Endothelial cell of umbilical vein (primary cell): ENCODE data around the gene TMPRSS11E. TPM values are rescaled to one million over a fixed set of nuclear protein-coding genes. Genes with fewer than 3 reads are reported as not detected.

Experiments used
- polyA plus RNA-seq, 4 experiments: library from polyadenylated mRNA; depleted of rRNA in 3 of 4; stranded (reverse) in 3 of 4; unstranded in 1 of 4; fragments of >200 nt; gene quantifications; 2 replicates each; pipeline versions ENCODE4 v1.2.1 to v1.2.3, GENCODE V29; 2011 to 2012; ENCODE audit warnings: missing spikeins in 1 of 4
- total RNA-seq: library from RNA; stranded (reverse); gene quantifications from 2 replicates; pipeline ENCODE4 v1.2.3, GENCODE V29; 2021

TMPRSS11E gene
- total and polyA plus RNA-seq, 2 donors (not counting 3 experiments of a cell fraction or from before 2014, with no cell fraction given) = not detected

Other genes with a start within 250 kb of the TMPRSS11E start
- not detected in 2 replicates for gene TMPRSS11B, start 201.8 kb upstream of the TMPRSS11E start, total RNA-seq
- not detected in 2 replicates for gene TMPRSS11B, start 201.8 kb upstream of the TMPRSS11E start, polyA plus RNA-seq
- 60.4 and 68.7 TPM in 2 replicates for gene YTHDC1, start 97.4 kb upstream of the TMPRSS11E start, total RNA-seq
- gene YTHDC1, start 97.4 kb upstream of the TMPRSS11E start, polyA plus RNA-seq = 12.7 and 17.8 TPM in 2 replicates
- gene UGT2B17, start 128.9 kb downstream of the TMPRSS11E start, total RNA-seq = not detected in 2 replicates
- gene UGT2B17, start 128.9 kb downstream of the TMPRSS11E start, polyA plus RNA-seq = not detected in 2 replicates
- not detected in 2 replicates for gene UGT2B15, start 223.2 kb downstream of the TMPRSS11E start, total RNA-seq
- not detected in 2 replicates for gene UGT2B15, start 223.2 kb downstream of the TMPRSS11E start, polyA plus RNA-seq